Measurements from ENCODE around the gene BUD23. TPM values are rescaled to one million over a fixed set of nuclear protein-coding genes. Genes with fewer than 3 reads are reported as not detected.

Gene BUD23
- total RNA-seq, 6 donors from 2014 or later, result 19.9 to 52.3 (median 48.8) TPM

GRCh38 chr7:73702665-73703064 lies 19.3 kb downstream of the BUD23 start:
- Histone ChIP-seq H3K4me3 (no peak overlapping the region), H3K27ac (no peak overlapping the region), H3K36me3 (peaks cover 2 to 34% (median 19%) of the 10 kb centered on the region in 4 donors), H3K9me3 (no peaks in the 10 kb centered on the region), H3K27me3 (no peaks in the 10 kb centered on the region), H3K4me1 (peaks cover 0 to 23% (median 15%) of the 10 kb centered on the region in 4 donors)
- WGBS, 2 donors, result 92 to 93% methylated on average over 4 to 18 of the region's 18 CpGs
- DNase-seq (no peak), ATAC-seq (ENCODE audit: low FRiP score in 2 of 2) (no peak)
- no peak for TF ChIP-seq CTCF (IDR thresholded peaks at IDR 0.05)
- TF ChIP-seq EP300 (IDR thresholded peaks at IDR 0.05), result no peak
- TF ChIP-seq POLR2AphosphoS5 (IDR thresholded peaks at IDR 0.05), result no peak
- no peak for TF ChIP-seq POLR2A (IDR thresholded peaks at IDR 0.05)

- Histone ChIP-seq H3K4me1 (peaks cover 0 to 23% (median 15%) of the 10 kb centered on the region in 4 donors), H3K27me3 (no peaks in the 10 kb centered on the region), H3K36me3 (peaks cover 0 to 28% (median 16%) of the 10 kb centered on the region in 4 donors), H3K4me3 (no peak overlapping the region), H3K9me3 (no peaks in the 10 kb centered on the region), H3K27ac (no peak overlapping the region)
- ATAC-seq (ENCODE audit: low FRiP score in 2 of 2) (no peak), DNase-seq (no peak)
- no peak for TF ChIP-seq POLR2A (IDR thresholded peaks at IDR 0.05)
- no peak for TF ChIP-seq CTCF (IDR thresholded peaks at IDR 0.05)
- TF ChIP-seq POLR2AphosphoS5 (IDR thresholded peaks at IDR 0.05), result no peak
- no peak for TF ChIP-seq EP300 (IDR thresholded peaks at IDR 0.05)
- 81 to 83% methylated on average over 13 of the region's 13 CpGs for WGBS, 2 donors
Observed at GRCh38 chr7:73703225-73703624, 19.8 kb downstream of the BUD23 start.

- Histone ChIP-seq H3K4me1 (peaks cover 0 to 23% (median 15%) of the 10 kb centered on the region in 4 donors), H3K4me3 (peak overlapping the region in 3 of 4 donors; percentile 13 to 37 (median 30)), H3K27ac (peak overlapping the region in 1 of 4 donors; percentile 26), H3K9me3 (no peaks in the 10 kb centered on the region), H3K36me3 (peaks cover 0 to 20% (median 12%) of the 10 kb centered on the region in 4 donors), H3K27me3 (no peaks in the 10 kb centered on the region)
- WGBS, 2 donors, result 53 to 56% methylated on average over 18 to 20 of the region's 45 CpGs
- TF ChIP-seq POLR2AphosphoS5 (IDR thresholded peaks at IDR 0.05), result no peak
- no peak for TF ChIP-seq POLR2A (IDR thresholded peaks at IDR 0.05)
- TF ChIP-seq CTCF (IDR thresholded peaks at IDR 0.05), result no peak
- TF ChIP-seq EP300 (IDR thresholded peaks at IDR 0.05), result no peak
- peak; percentile 62 to 87 for DNase-seq
- peak; percentile 65 to 76 for ATAC-seq (ENCODE audit: low FRiP score in 2 of 2)
Observed at GRCh38 chr7:73703757-73704639, 20.6 kb downstream of the BUD23 start.

- Histone ChIP-seq H3K27me3 (no peaks in the 10 kb centered on the region), H3K27ac (peak overlapping the region in 1 of 4 donors; percentile 26), H3K4me3 (no peak overlapping the region), H3K4me1 (peaks cover 0 to 23% (median 15%) of the 10 kb centered on the region in 4 donors), H3K9me3 (no peaks in the 10 kb centered on the region), H3K36me3 (peaks cover 0 to 11% (median 4%) of the 10 kb centered on the region in 4 donors)
- TF ChIP-seq CTCF (IDR thresholded peaks at IDR 0.05), result no peak
- no peak for TF ChIP-seq POLR2AphosphoS5 (IDR thresholded peaks at IDR 0.05)
- no peak for TF ChIP-seq POLR2A (IDR thresholded peaks at IDR 0.05)
- no peak for TF ChIP-seq EP300 (IDR thresholded peaks at IDR 0.05)
- ATAC-seq (ENCODE audit: low FRiP score in 2 of 2), result peak in 1 of 2 donors; percentile 58
- DNase-seq, result peak in 1 of 2 donors; percentile 79
- WGBS, 2 donors, result 73 to 74% methylated on average over 16 to 18 of the region's 23 CpGs
Observed at GRCh38 chr7:73704640-73705550, 21.5 kb downstream of the BUD23 start.

All from upper lobe of left lung (tissue), 6 donors.